GM12875 (cell line): ENCODE data around the gene HOMER1.
A peak's percentile ranks its signal among the peaks of the same experiment; 100 is the strongest.

Experiments used
- H3K4me3 ChIP-seq: one replicate; pipeline ENCODE4 v1.5.1; 2011; ENCODE audit warnings: low read depth, low read length, control low read depth
- CTCF ChIP-seq: IDR thresholded peaks from 2 replicates; pipeline ENCODE4 v1.5.1; 2011; ENCODE audit warnings: low read depth, mild to moderate bottlenecking, control low read depth, inconsistent platforms, low read length, moderate library complexity, borderline replicate concordance; ENCODE audit not compliant: insufficient read depth

Gene HOMER1, protein sequence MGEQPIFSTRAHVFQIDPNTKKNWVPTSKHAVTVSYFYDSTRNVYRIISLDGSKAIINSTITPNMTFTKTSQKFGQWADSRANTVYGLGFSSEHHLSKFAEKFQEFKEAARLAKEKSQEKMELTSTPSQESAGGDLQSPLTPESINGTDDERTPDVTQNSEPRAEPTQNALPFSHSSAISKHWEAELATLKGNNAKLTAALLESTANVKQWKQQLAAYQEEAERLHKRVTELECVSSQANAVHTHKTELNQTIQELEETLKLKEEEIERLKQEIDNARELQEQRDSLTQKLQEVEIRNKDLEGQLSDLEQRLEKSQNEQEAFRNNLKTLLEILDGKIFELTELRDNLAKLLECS

GRCh38 chr5:79513704-79514390 is at the start of gene HOMER1:
Gene HOMER1 (minus strand): TSS chr5:79514134. CDS start chr5:79512774, 1,360 bp downstream.
- TF ChIP-seq CTCF, result 0 out of 2 replicates have a peak, but pooled peaks have one; percentile 6
- peak within 1 kb of the TSS; percentile 97 for H3K4me3 ChIP-seq

GRCh38 chr5:79563247-79563590 is 49.3 kb upstream of the HOMER1 start:
- no peak for TF ChIP-seq CTCF
- no peak overlapping the region for H3K4me3 ChIP-seq

DNA sequence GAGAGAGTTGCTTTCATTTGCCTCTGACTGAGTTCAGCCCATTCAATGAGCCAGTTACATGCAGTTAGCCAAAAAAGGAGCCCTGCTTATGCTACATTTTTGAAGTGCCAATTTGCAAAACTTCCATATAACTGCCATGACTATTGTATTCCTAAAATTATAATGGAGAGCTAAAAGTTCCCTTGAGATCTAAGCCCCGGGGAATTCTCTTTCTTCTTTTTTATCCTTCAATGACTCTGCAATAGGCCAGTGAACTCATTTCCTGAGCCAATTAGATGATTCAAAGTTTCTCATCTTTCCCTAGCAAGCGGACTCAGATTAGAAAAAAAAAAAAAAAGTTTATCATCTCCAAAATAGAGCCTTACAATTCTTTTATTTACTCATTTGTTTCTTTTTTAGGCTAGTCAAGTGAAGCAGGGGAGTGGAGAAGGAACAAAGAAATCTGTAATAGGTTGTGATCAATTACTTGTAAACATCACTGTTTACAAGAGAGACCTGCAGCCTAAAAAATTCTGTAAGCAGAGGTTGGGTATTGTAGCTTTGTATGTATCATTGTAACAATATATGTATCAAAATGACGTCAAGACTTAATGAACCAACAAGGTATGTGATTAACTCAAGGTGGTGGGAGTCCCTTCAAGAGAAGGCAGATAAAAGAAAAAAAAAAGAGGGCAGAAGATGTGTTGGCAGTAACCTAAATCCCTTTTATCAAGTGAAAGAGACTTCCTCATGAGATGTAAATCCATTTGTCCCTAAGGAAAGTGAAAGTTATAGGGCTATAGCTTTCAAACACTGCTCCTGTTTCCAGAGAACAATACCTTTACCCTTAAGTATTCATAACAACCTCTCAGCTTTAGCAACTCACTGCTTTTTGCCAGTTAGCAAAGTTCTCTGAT is 48.7 kb upstream of the HOMER1 start:
- no peak for TF ChIP-seq CTCF
- H3K4me3 ChIP-seq, result no peak overlapping the region

DNA sequence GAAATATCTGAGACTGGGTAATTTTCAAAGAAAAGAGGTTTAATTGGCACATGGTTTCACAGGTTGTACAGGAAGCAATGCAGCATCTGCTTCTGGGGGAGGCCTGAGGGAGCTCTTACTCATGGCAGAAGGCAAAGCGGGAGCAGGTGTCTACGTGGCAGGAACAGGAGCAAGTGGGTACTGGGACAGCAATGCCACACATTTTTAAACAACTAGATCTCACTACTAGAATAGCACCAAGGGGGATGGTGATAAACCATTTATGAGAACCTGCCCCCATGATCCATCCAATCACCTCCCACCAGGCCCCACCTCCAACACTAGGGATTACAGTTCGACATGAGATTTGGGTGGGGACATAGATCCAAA is 47.6 kb upstream of the HOMER1 start:
- TF ChIP-seq CTCF, result no peak
- no peak overlapping the region for H3K4me3 ChIP-seq

GRCh38 chr5:79560771-79561524 is 47.0 kb upstream of the HOMER1 start:
- no peak overlapping the region for H3K4me3 ChIP-seq
- no peak for TF ChIP-seq CTCF

GRCh38 chr5:79555418-79555817 is 41.5 kb upstream of the HOMER1 start:
- TF ChIP-seq CTCF, result no peak
- no peak overlapping the region for H3K4me3 ChIP-seq
